ENCODE results near the gene POU2F3.

Gene POU2F3

GRCh38 chr11:120239713-120240640 lies at the start of gene POU2F3:
Gene POU2F3 (plus strand): TSS chr11:120240140. CDS start chr11:120240344, 204 bp downstream.
- DNase-seq (ENCODE audit: low read depth): no peak

GRCh38 chr11:120191058-120191457 lies 48.9 kb upstream of the POU2F3 start:
- no peak for DNase-seq (ENCODE audit: low read depth)

GRCh38 chr11:120192831-120193625 lies 46.9 kb upstream of the POU2F3 start:
- DNase-seq (ENCODE audit: low read depth): no peak

- no peak for DNase-seq (ENCODE audit: low read depth)
Measured at GRCh38 chr11:120194166-120194565, 45.8 kb upstream of the POU2F3 start.

- DNase-seq (ENCODE audit: low read depth): no peak
Measured at GRCh38 chr11:120195601-120196320, 44.2 kb upstream of the POU2F3 start.

GRCh38 chr11:120196826-120197225 lies 43.1 kb upstream of the POU2F3 start:
- DNase-seq (ENCODE audit: low read depth): no peak

- DNase-seq (ENCODE audit: low read depth): no peak
Measured at GRCh38 chr11:120197251-120197891, 42.6 kb upstream of the POU2F3 start.

- no peak for DNase-seq (ENCODE audit: low read depth)
Measured at GRCh38 chr11:120197977-120198376, 42.0 kb upstream of the POU2F3 start.

GRCh38 chr11:120198403-120198786 lies 41.5 kb upstream of the POU2F3 start:
- DNase-seq (ENCODE audit: low read depth): no peak

GRCh38 chr11:120198787-120199469 lies 41.0 kb upstream of the POU2F3 start:
- no peak for DNase-seq (ENCODE audit: low read depth)

- no peak for DNase-seq (ENCODE audit: low read depth)
Measured at GRCh38 chr11:120199613-120200012, 40.3 kb upstream of the POU2F3 start.

- no peak for DNase-seq (ENCODE audit: low read depth)
Measured at GRCh38 chr11:120200677-120201076, 39.3 kb upstream of the POU2F3 start.

GRCh38 chr11:120201653-120202052 lies 38.3 kb upstream of the POU2F3 start:
- no peak for DNase-seq (ENCODE audit: low read depth)

- DNase-seq (ENCODE audit: low read depth): no peak
Measured at GRCh38 chr11:120203626-120204025, 36.3 kb upstream of the POU2F3 start.

GRCh38 chr11:120205596-120206161 lies 34.3 kb upstream of the POU2F3 start:
- no peak for DNase-seq (ENCODE audit: low read depth)

- no peak for DNase-seq (ENCODE audit: low read depth)
Measured at GRCh38 chr11:120207512-120207911, 32.4 kb upstream of the POU2F3 start.

GRCh38 chr11:120208001-120208441 lies 31.9 kb upstream of the POU2F3 start:
- DNase-seq (ENCODE audit: low read depth): no peak

- no peak for DNase-seq (ENCODE audit: low read depth)
Measured at GRCh38 chr11:120208777-120209176, 31.2 kb upstream of the POU2F3 start.

- DNase-seq (ENCODE audit: low read depth): no peak
Measured at GRCh38 chr11:120209746-120210625, 30.0 kb upstream of the POU2F3 start.

All from HS-5 (cell line).